RWPE1 (cell line): ENCODE results near the gene ECM2.

ENCODE experiments used
- CTCF ChIA-PET: fragments of 350-600 bp; sonication (Branson Sonifier 250); formaldehyde crosslinking; extraction: SDS; loops from one replicate; lab custom pipeline; 2021; lab: Yijun Ruan, JAX
- POLR2A ChIA-PET: fragments of 400-600 bp; formaldehyde crosslinking; extraction: SDS; loops from one replicate; lab custom pipeline; 2020; ENCODE audit warnings: antibody characterized with exemption; ENCODE audit not compliant: low non-redundant PET; lab: Yijun Ruan, JAX
- DNase-seq: peaks from one replicate; pipeline ENCODE4 v3.0.0; 2012; ENCODE audit warnings: low spot score
- H3K27ac ChIP-seq: fragments of 450-650 bp; 2 replicates; pipeline ENCODE4 v1.5.1; 2017
- CTCF ChIP-seq: fragments of 450-650 bp; conservative IDR thresholded peaks from 2 replicates; pipeline ENCODE4 v1.5.1; 2017; ENCODE audit warnings: low read depth, mild to moderate bottlenecking

The ECM2 gene

GRCh38 chr9:92478783-92479182 lies 57.0 kb downstream of the ECM2 start:
- CTCF ChIA-PET = interaction anchor here (0.6 to 1.1 kb wide), 2 partner anchors 24 to 282 kb away, joined by 3 read pairs; no protein-coding TSS in a partner anchor
- no peak overlapping the region for H3K27ac ChIP-seq
- POLR2A ChIA-PET = no interaction called here

GRCh38 chr9:92476962-92477361 lies 58.8 kb downstream of the ECM2 start:
- POLR2A ChIA-PET = no interaction called here
- TF ChIP-seq CTCF = no peak
- DNase-seq = no peak
- H3K27ac ChIP-seq = no peak overlapping the region
- CTCF ChIA-PET = interaction anchor here (0.6 to 1.1 kb wide), 3 partner anchors 18 to 1142 kb away, joined by 3 read pairs; no protein-coding TSS in a partner anchor

More at GRCh38 chr9:92478783-92479182, 57.0 kb downstream of the ECM2 start:
- DNase-seq = no peak
- TF ChIP-seq CTCF = no peak

GRCh38 chr9:92474587-92474986 lies 61.2 kb downstream of the ECM2 start:
- no peak for TF ChIP-seq CTCF
- POLR2A ChIA-PET = no interaction called here
- DNase-seq = no peak
- CTCF ChIA-PET = no interaction called here
- no peak overlapping the region for H3K27ac ChIP-seq

GRCh38 chr9:92468206-92468605 lies 67.6 kb downstream of the ECM2 start:
- TF ChIP-seq CTCF = no peak
- ChIA-PET CTCF (no interaction called here), POLR2A (interaction anchor here (0.6 kb wide), 1 partner anchor 14 kb away, joined by 8 read pairs; the partner anchor contains the start of gene ASPN)
- peak; percentile 32 for DNase-seq
- H3K27ac ChIP-seq = no peak overlapping the region

GRCh38 chr9:92467511-92467910 lies 68.3 kb downstream of the ECM2 start:
- POLR2A ChIA-PET = no interaction called here
- no peak for DNase-seq
- H3K27ac ChIP-seq = no peak overlapping the region
- CTCF ChIA-PET = no interaction called here
- no peak for TF ChIP-seq CTCF

- TF ChIP-seq CTCF = no peak
- CTCF ChIA-PET = no interaction called here
- POLR2A ChIA-PET = no interaction called here
- DNase-seq = no peak
- no peak overlapping the region for H3K27ac ChIP-seq
Measured at GRCh38 chr9:92467041-92467440, 68.7 kb downstream of the ECM2 start.
